Cardiac atrium fibroblast (primary cell): ENCODE measurements around the gene FBXW9. TPM values are rescaled to one million over a fixed set of nuclear protein-coding genes. Genes with fewer than 3 reads are reported as not detected.

Experiments used
- total RNA-seq: library from RNA; depleted of rRNA; stranded (reverse); fragments of >200 nt; gene quantifications from 2 replicates; pipeline ENCODE4 v1.2.3, GENCODE V29; 2015

Gene FBXW9
- total RNA-seq: 7.0 and 10.0 TPM in 2 replicates

DNA sequence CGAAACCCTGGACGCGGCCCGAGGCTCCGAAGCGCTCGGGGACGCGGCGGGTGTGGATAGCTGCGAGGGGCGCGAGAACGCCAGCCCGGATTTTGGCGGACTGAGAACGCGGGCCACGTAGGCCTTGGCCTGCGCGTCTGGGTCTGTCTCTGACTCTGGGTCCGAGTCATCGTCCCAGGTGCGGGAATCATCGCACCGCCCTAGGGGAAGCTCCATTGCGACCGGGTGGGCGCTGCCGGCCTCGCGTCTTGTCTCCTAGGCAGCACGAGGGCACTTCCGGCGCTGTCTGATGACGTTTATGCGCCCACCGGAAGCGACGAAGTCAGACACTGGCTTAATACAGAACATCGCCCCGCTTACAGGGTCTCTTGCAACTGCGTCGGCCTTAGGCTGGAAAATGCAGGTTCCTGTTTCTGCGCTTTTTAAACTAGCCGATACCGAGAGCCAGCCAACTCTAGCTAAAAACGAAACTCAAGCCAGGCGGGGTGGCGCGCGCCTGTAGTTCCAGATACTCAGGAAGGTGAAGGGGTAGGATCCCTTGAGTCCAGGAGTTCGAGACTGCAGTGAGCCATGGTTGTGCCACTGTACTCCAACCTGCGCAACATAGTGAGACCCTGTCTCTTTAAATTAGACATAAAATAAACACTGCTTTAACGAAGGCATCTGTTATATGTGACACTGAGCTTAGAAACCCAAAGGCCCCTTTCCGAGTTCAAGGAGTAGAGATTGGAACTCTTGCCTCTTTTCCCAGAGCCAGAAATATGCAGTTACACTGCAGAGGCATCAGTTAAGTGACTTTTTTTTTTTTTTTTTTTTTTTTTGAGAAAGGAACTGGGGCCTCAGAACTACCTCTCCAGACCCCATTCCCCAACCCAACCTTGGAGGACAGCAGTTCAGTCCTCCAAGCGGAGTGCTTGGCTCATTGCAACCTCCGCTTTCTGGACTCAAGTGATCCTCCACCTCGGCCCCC is at the start of gene FBXW9:
Gene FBXW9 (minus strand): TSS at position 266 of the 970 bp plus-strand sequence. CDS start 50 bp downstream, at position 216.

GRCh38 chr19:12736995-12737834 is 40.8 kb upstream of the FBXW9 start, which contains the start of gene GET3:
TSS of gene GET3 (plus strand) at chr19:12737497. CDS start at chr19:12737506, 9 bp downstream.

DNA sequence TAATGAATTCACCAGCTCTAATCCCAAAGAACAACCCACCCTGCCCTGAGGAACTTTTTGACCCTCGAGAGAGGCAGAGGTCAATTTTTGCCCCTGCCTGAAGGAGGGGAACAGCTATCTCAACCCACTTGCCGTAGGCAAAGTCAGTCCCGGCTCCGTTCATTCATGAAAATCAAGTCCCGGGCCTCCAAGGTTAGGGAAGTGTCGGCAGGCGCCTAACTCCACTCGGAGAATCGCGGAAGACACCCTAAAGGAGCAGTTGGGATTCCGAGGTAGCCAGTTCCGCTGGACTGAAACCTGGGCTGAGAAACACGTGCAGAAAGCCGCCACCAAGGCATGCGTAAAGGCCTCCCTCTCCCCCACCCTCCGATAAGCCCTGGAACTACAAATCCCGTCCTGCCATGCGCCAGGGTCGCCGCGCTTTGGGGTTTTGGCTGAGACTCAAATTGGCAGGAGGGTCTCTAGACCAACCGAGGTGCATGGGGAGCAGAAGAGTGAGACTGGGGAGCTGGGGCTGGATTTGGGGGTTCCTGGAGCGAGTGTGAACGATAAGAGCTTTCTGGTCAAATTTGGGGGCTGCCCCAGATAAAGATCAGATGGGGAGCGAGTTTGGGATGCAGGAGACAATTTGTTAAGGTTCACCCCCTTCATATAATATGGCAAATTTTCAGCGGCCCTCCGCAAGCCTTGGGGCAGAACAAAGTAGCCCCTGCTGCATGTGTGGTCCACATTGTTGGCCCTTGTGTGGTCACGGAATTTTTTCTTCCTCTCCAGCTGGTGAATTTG is 27.4 kb upstream of the FBXW9 start, which contains the start of gene TNPO2:
Gene TNPO2 (minus strand): TSS at position 292 of the 786 bp plus-strand sequence. CDS start 2,955 bp downstream, outside the sequence.

GRCh38 chr19:12687496-12688196 is 8.8 kb downstream of the FBXW9 start, which contains the start of gene GNG14:
TSS of gene GNG14 (plus strand) at chr19:12687998. CDS start at chr19:12688049, 51 bp downstream.

GRCh38 chr19:12681074-12681987 is 15.1 kb downstream of the FBXW9 start, which contains the start of gene DHPS:
TSS of gene DHPS (minus strand) at chr19:12681880. CDS start at chr19:12681766, 114 bp downstream.

DNA sequence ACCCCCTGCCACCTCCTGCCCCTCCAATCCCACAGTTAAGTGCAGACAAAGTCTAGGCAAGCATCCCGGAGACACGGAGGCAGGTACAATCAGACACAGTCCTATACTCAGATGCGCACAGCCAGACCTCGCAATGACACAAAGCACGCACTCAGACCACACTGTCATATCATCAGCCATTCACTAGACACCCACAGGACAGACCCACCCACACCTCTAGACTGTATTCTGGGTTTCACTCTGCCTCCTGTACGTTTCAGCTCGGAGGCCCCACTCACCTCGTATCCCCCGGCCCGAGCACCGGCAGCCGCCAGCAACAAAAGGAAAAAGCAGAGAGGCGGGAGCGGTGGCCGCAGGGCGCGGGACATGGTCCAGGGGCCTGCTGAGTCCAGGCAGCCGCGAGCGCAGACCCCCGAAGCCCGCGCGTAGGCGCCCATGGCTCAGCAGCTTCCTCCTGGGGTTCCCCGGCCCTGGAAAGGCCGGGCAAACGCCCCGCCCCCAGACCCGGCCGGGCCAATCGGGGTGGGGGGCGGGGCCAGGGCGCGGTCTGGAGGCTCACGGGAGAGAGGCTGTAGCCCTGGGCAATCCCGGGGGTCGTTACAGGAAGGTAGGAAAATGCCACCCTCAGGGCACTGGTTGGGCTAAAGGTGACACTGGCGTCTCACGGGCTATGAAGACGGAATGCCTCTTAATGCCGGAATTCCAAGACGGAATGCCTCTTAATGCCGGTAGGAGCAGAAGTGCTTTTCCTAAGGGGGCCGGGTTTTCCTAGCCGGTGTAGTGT is 30.0 kb downstream of the FBXW9 start, which contains the start of the genes MAN2B1 and WDR83:
Gene MAN2B1 (minus strand): TSS at position 478 of the 784 bp plus-strand sequence. CDS start 41 bp downstream, at position 437.
Gene WDR83 (plus strand): TSS at position 543 of the 784 bp plus-strand sequence. CDS start 2,984 bp downstream, outside the sequence.

Other genes with a start within 250 kb of the FBXW9 start
- 2.5 and 2.6 TPM in 2 replicates for gene ZNF709, start 211.8 kb downstream of the FBXW9 start, total RNA-seq
- 3.1 and 7.0 TPM in 2 replicates for gene ZNF564, start 145.1 kb downstream of the FBXW9 start, total RNA-seq
- gene ZNF490, start 85.8 kb downstream of the FBXW9 start, total RNA-seq: 4.7 and 7.1 TPM in 2 replicates
- 6.3 and 6.9 TPM in 2 replicates for gene ZNF791, start 85.7 kb downstream of the FBXW9 start, total RNA-seq
- gene MAN2B1, start 29.9 kb downstream of the FBXW9 start, total RNA-seq: 75.3 and 96.9 TPM in 2 replicates
- 5.7 and 6.1 TPM in 2 replicates for gene WDR83, start 29.8 kb downstream of the FBXW9 start, total RNA-seq
- gene DHPS, start 14.8 kb downstream of the FBXW9 start, total RNA-seq: 52.3 and 60.5 TPM in 2 replicates
- gene GNG14, start 8.6 kb downstream of the FBXW9 start, total RNA-seq: not detected in 2 replicates
- gene TNPO2, start 27.3 kb upstream of the FBXW9 start, total RNA-seq: 29.5 and 37.2 TPM in 2 replicates
- 307 and 330 TPM in 2 replicates for gene TRIR, start 38.1 kb upstream of the FBXW9 start, total RNA-seq
- 62.5 and 74.4 TPM in 2 replicates for gene GET3, start 40.9 kb upstream of the FBXW9 start, total RNA-seq
- gene BEST2, start 55.2 kb upstream of the FBXW9 start, total RNA-seq: not detected in 2 replicates
- gene HOOK2, start 78.9 kb upstream of the FBXW9 start, total RNA-seq: 11.7 and 22.7 TPM in 2 replicates
- gene JUNB, start 94.9 kb upstream of the FBXW9 start, total RNA-seq: 265 and 362 TPM in 2 replicates
- 292 and 317 TPM in 2 replicates for gene PRDX2, start 105.2 kb upstream of the FBXW9 start, total RNA-seq
- not detected in 2 replicates for gene THSD8, start 105.4 kb upstream of the FBXW9 start, total RNA-seq
- 4.4 and 7.4 TPM in 2 replicates for gene RNASEH2A, start 110.0 kb upstream of the FBXW9 start, total RNA-seq
- not detected in 2 replicates for gene RTBDN, start 137.9 kb upstream of the FBXW9 start, total RNA-seq
- 0.32 TPM in 1 of 2 replicates, not detected in the other for gene MAST1, start 141.9 kb upstream of the FBXW9 start, total RNA-seq
- 38.8 and 48.1 TPM in 2 replicates for gene DNASE2, start 184.8 kb upstream of the FBXW9 start, total RNA-seq
- not detected in 2 replicates for gene KLF1, start 190.6 kb upstream of the FBXW9 start, total RNA-seq
- 48.1 and 54.3 TPM in 2 replicates for gene GCDH, start 194.5 kb upstream of the FBXW9 start, total RNA-seq
- 0.16 TPM in 1 of 2 replicates, not detected in the other for gene SYCE2, start 222.7 kb upstream of the FBXW9 start, total RNA-seq
- 48.0 and 52.2 TPM in 2 replicates for gene FARSA, start 237.1 kb upstream of the FBXW9 start, total RNA-seq
- gene CALR, start 242.0 kb upstream of the FBXW9 start, total RNA-seq: 1,632 and 1,793 TPM in 2 replicates
- gene RAD23A, start 249.2 kb upstream of the FBXW9 start, total RNA-seq: 72.2 and 78.1 TPM in 2 replicates